Mesenchymal stem cell (in vitro differentiated cells and primary cell): ENCODE data around the gene ZYX.
"Not testable (repeated sequence)": the region's sequence is repeated elsewhere in the genome, so short reads cannot be mapped to it uniquely, and the experiment has no call there.

Source experiments
- DNase-seq: peaks from one replicate; pipeline ENCODE4 v3.0.0-alpha.2; 2013
- H2AFZ ChIP-seq: one replicate; pipeline ENCODE4 v1.6.1; 2013; ENCODE audit warnings: low read depth, mild to moderate bottlenecking, control low read depth, inconsistent platforms, low read length, moderate library complexity
- H2AK5ac ChIP-seq: 2 replicates; pipeline ENCODE4 v1.6.1; 2013; ENCODE audit warnings: low read length, moderate library complexity, mild to moderate bottlenecking, inconsistent platforms; ENCODE audit not compliant: severe bottlenecking
- H2BK120ac ChIP-seq: one replicate; pipeline ENCODE4 v1.6.1; 2013; ENCODE audit warnings: low read depth, mild to moderate bottlenecking, inconsistent platforms, low read length, moderate library complexity
- H2BK12ac ChIP-seq, 2 experiments: one replicate each; pipeline ENCODE4 v1.6.1; 2013; ENCODE audit warnings: inconsistent platforms in 2 of 2, low read length in 2 of 2, mild to moderate bottlenecking in 2 of 2, moderate library complexity in 2 of 2, control low read depth in 1 of 2
- H2BK15ac ChIP-seq: one replicate; pipeline ENCODE4 v1.6.1; 2013; ENCODE audit warnings: mild to moderate bottlenecking, low read depth, inconsistent platforms; ENCODE audit not compliant: poor library complexity, severe bottlenecking
- H2BK5ac ChIP-seq: 2 replicates; pipeline ENCODE4 v1.6.1; 2013; ENCODE audit warnings: low read depth, mild to moderate bottlenecking, low read length, control low read depth, inconsistent platforms; ENCODE audit not compliant: poor library complexity, severe bottlenecking
- H3K14ac ChIP-seq, 2 experiments: one replicate each; pipeline ENCODE4 v1.6.1; 2013; ENCODE audit warnings: inconsistent platforms in 2 of 2, low read length in 2 of 2, control low read depth in 1 of 2, mild to moderate bottlenecking in 1 of 2, moderate library complexity in 1 of 2
- H3K18ac ChIP-seq, 2 experiments: one replicate each; pipeline ENCODE4 v1.6.1; 2013; ENCODE audit warnings: inconsistent platforms in 2 of 2, low read length in 2 of 2, control low read depth in 1 of 2, low read depth in 1 of 2, mild to moderate bottlenecking in 1 of 2
- H3K23ac ChIP-seq, 2 experiments: one replicate each; pipeline ENCODE4 v1.6.1; 2013; ENCODE audit warnings: inconsistent platforms in 2 of 2, low read length in 2 of 2, mild to moderate bottlenecking in 2 of 2, moderate library complexity in 2 of 2, control low read depth in 1 of 2
- H3K27ac ChIP-seq: 2 replicates; pipeline ENCODE4 v1.5.1; 2013; ENCODE audit warnings: mild to moderate bottlenecking, moderate library complexity, low read length, control low read depth, inconsistent platforms; ENCODE audit not compliant: poor library complexity, severe bottlenecking
- H3K27me3 ChIP-seq, 2 experiments: 2 replicates each; pipeline versions ENCODE4 v1.6.1 to v1.7.0; 2013; ENCODE audit warnings: low read length in 2 of 2, mild to moderate bottlenecking in 2 of 2, moderate library complexity in 2 of 2, control low read depth in 1 of 2, inconsistent platforms in 1 of 2; ENCODE audit not compliant: control insufficient read depth in 1 of 2, insufficient read depth in 1 of 2
- H3K36me3 ChIP-seq, 2 experiments: 2 replicates each; pipeline versions ENCODE4 v1.6.1 to v1.7.0; 2013; ENCODE audit warnings: low read length in 2 of 2, control low read depth in 1 of 2, inconsistent platforms in 1 of 2, low read depth in 1 of 2, mild to moderate bottlenecking in 1 of 2; ENCODE audit not compliant: insufficient read depth in 2 of 2, control insufficient read depth in 1 of 2
- H3K4ac ChIP-seq, 2 experiments: one replicate each; pipeline ENCODE4 v1.6.1; 2013; ENCODE audit warnings: inconsistent platforms in 2 of 2, low read length in 2 of 2, mild to moderate bottlenecking in 2 of 2, moderate library complexity in 2 of 2, control low read depth in 1 of 2, low read depth in 1 of 2
- H3K4me1 ChIP-seq: 2 replicates; pipeline ENCODE4 v1.6.1; 2013; ENCODE audit warnings: low read depth, low read length, control low read depth; ENCODE audit not compliant: control insufficient read depth, insufficient read depth
- H3K4me2 ChIP-seq: 2 replicates; pipeline ENCODE4 v1.6.1; 2013; ENCODE audit warnings: low read length, mild to moderate bottlenecking, inconsistent platforms; ENCODE audit not compliant: poor library complexity, severe bottlenecking
- H3K4me3 ChIP-seq, 2 experiments: 2 replicates each; pipeline versions ENCODE4 v1.5.1 to v1.7.0; 2013; ENCODE audit warnings: low read length in 2 of 2, mild to moderate bottlenecking in 2 of 2, control low read depth in 1 of 2, low read depth in 1 of 2; ENCODE audit not compliant: insufficient read depth in 1 of 2
- H3K79me1 ChIP-seq: replicated peaks from 2 replicates; pipeline ENCODE4 v1.6.1; 2013; ENCODE audit warnings: mild to moderate bottlenecking, control low read depth, low read length, inconsistent platforms; ENCODE audit not compliant: poor library complexity, severe bottlenecking
- H3K9ac ChIP-seq: 2 replicates; pipeline ENCODE4 v1.7.0; 2013; ENCODE audit warnings: mild to moderate bottlenecking, low read length, moderate library complexity
- H3K9me3 ChIP-seq: 2 replicates; pipeline ENCODE4 v1.7.0; 2013; ENCODE audit warnings: mild to moderate bottlenecking, low read length; ENCODE audit not compliant: control insufficient read depth
- H4K8ac ChIP-seq: one replicate; pipeline ENCODE4 v1.6.1; 2013; ENCODE audit warnings: inconsistent platforms, mild to moderate bottlenecking, low read length, moderate library complexity
- H4K91ac ChIP-seq: one replicate; pipeline ENCODE4 v1.6.1; 2013; ENCODE audit warnings: mild to moderate bottlenecking, low read length, inconsistent platforms
- WGBS: methylation state at CpG from one replicate; pipeline ENCODE4 v1.1.7; 2013; ENCODE audit warnings: mixed read lengths; 5-methylcytosine and 5-hydroxymethylcytosine counted together

Gene ZYX

GRCh38 chr7:143418681-143419458 lies 37.7 kb downstream of the ZYX start:
- Histone ChIP-seq H3K36me3 (no peaks in the 10 kb centered on the region), H3K79me1 (no peaks in the 10 kb centered on the region), H2BK5ac (no peak overlapping the region), H3K4me3 (no peak overlapping the region), H2BK15ac (no peak overlapping the region), H3K18ac (no peak overlapping the region), H2BK12ac (no peak overlapping the region), H3K9me3 (no peaks in the 10 kb centered on the region), H4K8ac (no peak overlapping the region), H3K27ac (no peak overlapping the region), H3K27me3 (peaks cover 0 to 7% of the 10 kb centered on the region in 2 experiments), H3K9ac (no peak overlapping the region), H3K4ac (no peak overlapping the region), H3K4me1 (no peaks in the 10 kb centered on the region), H2AK5ac (no peak overlapping the region), H3K23ac (no peak overlapping the region), H3K4me2 (no peak overlapping the region), H2BK120ac (no peak overlapping the region), H2AFZ (no peak overlapping the region), H3K14ac (no peak overlapping the region), H4K91ac (no peak overlapping the region)
- 88% methylated on average over 9 of the region's 11 CpGs for WGBS
- DNase-seq, result no peak

DNA sequence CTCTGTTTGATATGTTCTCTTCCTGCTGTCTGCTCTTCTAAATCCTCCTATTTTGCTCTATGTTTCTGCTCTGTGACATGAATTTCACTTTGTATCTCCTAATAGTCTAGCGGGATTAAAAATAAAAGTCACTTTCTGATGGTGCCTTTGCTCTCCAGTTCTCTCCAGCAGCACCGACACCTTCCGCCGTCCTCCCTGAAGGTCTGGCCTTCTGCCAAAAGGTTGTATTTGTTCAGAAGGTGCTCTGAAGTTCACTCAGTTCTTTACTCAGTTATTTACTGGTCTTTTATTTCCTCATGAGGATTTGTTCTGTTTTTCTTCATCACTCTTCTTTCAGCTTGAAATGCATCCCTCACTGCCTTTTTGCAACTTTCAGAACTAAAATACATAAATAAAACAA lies 38.7 kb downstream of the ZYX start:
- no peak overlapping the region for H2BK15ac ChIP-seq
- no peak overlapping the region for H2AK5ac ChIP-seq
- H3K4me3 ChIP-seq, result no peak overlapping the region
- 100% methylated on average over 2 of the region's 4 CpGs for WGBS
- H4K91ac ChIP-seq, result no peak overlapping the region
- H3K4me2 ChIP-seq, result no peak overlapping the region
- no peaks in the 10 kb centered on the region for H3K79me1 ChIP-seq
- H4K8ac ChIP-seq, result no peak overlapping the region
- H3K36me3 ChIP-seq, result no peaks in the 10 kb centered on the region
- H3K27me3 ChIP-seq, result peaks cover 0 to 7% of the 10 kb centered on the region in 2 experiments
- H3K27ac ChIP-seq, result no peak overlapping the region
- DNase-seq, result no peak
- H3K14ac ChIP-seq, result no peak overlapping the region
- no peak overlapping the region for H3K9ac ChIP-seq
- no peaks in the 10 kb centered on the region for H3K4me1 ChIP-seq
- H3K18ac ChIP-seq, result no peak overlapping the region
- H2AFZ ChIP-seq, result no peak overlapping the region
- H2BK120ac ChIP-seq, result no peak overlapping the region
- no peak overlapping the region for H2BK12ac ChIP-seq
- no peak overlapping the region for H3K23ac ChIP-seq
- no peaks in the 10 kb centered on the region for H3K9me3 ChIP-seq
- no peak overlapping the region for H2BK5ac ChIP-seq
- H3K4ac ChIP-seq, result no peak overlapping the region

DNA sequence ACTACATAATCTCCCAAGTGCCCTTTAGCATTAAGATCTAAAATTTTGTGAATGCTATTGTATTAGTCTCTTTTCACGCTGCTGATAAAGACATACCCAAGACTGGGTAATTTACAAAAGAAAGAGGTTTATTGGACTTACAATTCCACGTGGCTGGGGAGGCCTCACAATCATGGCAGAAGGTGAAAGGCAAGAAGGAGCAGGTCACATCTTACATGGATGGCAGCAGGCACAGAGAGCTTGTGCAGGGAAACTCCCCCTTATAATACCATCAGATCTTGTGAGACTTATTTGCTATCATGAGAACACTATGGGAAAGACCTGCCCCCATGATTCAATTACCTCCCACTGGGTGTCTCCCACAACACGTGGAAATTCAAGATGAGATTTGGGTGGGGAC lies 39.5 kb downstream of the ZYX start:
- H2BK12ac ChIP-seq, H4K91ac ChIP-seq, H3K9ac ChIP-seq, H3K18ac ChIP-seq, H3K14ac ChIP-seq, H3K9me3 ChIP-seq, H3K27ac ChIP-seq, H3K23ac ChIP-seq, H4K8ac ChIP-seq, H3K4ac ChIP-seq, DNase-seq, H2AK5ac ChIP-seq, H3K27me3 ChIP-seq, H3K79me1 ChIP-seq, H3K4me2 ChIP-seq, H3K4me3 ChIP-seq, H2AFZ ChIP-seq, H2BK5ac ChIP-seq, H2BK15ac ChIP-seq, H2BK120ac ChIP-seq, H3K4me1 ChIP-seq, H3K36me3 ChIP-seq: not testable (repeated sequence)
- WGBS, result 59% methylated on average over 3 of the region's 3 CpGs

DNA sequence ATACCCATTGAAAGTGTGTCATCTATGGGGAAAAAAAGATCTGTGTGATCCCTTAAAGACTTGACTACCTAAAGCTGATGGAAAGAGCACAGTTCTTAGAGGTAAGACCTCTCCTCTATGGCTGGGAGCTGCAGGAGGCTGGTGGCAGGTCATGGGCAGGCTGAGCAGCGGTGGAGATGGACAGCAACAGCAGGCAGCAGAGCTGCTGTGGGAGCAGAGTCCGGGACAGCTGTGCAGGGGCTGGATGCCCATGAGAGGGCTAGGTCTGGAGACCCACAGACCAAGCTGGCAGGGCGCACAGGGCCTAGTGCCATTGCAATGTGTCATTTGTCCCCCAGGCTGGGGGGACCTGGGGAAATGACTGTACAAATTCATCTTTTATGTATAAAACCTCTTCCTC lies 40.9 kb downstream of the ZYX start:
- H2AK5ac ChIP-seq, result no peak overlapping the region
- no peak overlapping the region for H2BK5ac ChIP-seq

More for the DNA sequence above, 40.9 kb downstream of the ZYX start:
- no peak overlapping the region for H3K9ac ChIP-seq
- H3K27ac ChIP-seq, result no peak overlapping the region
- H2AFZ ChIP-seq, result no peak overlapping the region
- H3K79me1 ChIP-seq, result no peaks in the 10 kb centered on the region
- no peak overlapping the region for H4K8ac ChIP-seq
- H2BK12ac ChIP-seq, result no peak overlapping the region
- H3K14ac ChIP-seq, result no peak overlapping the region
- DNase-seq, result no peak
- no peak overlapping the region for H2BK15ac ChIP-seq
- WGBS, result 90% methylated on average over 3 of the region's 3 CpGs
- no peaks in the 10 kb centered on the region for H3K4me1 ChIP-seq
- no peak overlapping the region for H2BK120ac ChIP-seq
- H3K4ac ChIP-seq, result no peak overlapping the region
- H3K18ac ChIP-seq, result no peak overlapping the region
- peaks cover 0 to 7% of the 10 kb centered on the region in 2 experiments for H3K27me3 ChIP-seq
- H3K36me3 ChIP-seq, result no peaks in the 10 kb centered on the region
- H4K91ac ChIP-seq, result no peak overlapping the region
- H3K4me2 ChIP-seq, result no peak overlapping the region
- H3K4me3 ChIP-seq, result no peak overlapping the region
- H3K23ac ChIP-seq, result no peak overlapping the region
- H3K9me3 ChIP-seq, result no peaks in the 10 kb centered on the region
